Measurements from ENCODE around the gene MYL4.
A peak's percentile ranks its signal among the peaks of the same experiment; 100 is the strongest.
"Not testable (repeated sequence)": the region's sequence is repeated elsewhere in the genome, so short reads cannot be mapped to it uniquely, and the experiment has no call there.

The MYL4 gene

DNA sequence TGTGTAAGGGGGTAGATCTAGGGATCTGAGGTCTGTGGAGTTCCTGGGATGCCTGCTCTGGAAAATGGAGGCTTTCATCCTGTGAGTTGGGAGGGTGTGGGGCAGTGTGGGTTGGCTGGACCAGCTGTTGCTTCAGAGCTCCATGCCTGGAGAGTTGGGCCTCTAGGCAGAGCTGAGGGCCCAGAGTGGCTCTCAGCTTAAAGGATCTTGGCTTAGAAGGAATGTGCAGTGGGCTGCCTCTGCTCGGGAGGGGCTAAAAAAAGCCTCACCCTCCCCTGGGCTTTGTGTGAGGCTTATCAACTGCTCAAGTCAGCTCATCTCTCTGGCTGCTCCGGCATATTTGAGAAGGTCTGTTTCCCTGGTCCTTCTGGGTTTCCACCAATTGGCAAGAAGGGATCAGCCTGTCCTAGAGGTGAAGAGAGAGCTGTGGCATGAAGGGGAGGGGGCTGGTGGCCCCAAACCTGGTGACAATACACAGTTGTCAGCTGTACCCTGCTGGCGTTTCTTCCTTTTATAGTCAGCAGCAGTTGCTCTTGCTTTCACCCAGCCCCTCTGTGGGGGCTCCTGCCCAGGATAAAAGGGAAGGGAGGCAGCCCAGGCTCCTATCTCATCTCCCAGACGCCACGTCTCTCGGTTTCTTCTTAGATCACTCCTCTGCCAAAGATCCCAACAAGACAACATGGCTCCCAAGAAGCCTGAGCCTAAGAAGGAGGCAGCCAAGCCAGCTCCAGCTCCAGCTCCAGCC, at the start of gene MYL4:
Gene MYL4, plus strand, starts transcription at position 605 of the 745 bp plus-strand sequence. Its CDS starts 75 bp downstream, at position 680.
- intact Hi-C loops (cut with DNase I) = no loop called here
- DNase-seq = peak in 1 of 10 donors; percentile 19

DNA sequence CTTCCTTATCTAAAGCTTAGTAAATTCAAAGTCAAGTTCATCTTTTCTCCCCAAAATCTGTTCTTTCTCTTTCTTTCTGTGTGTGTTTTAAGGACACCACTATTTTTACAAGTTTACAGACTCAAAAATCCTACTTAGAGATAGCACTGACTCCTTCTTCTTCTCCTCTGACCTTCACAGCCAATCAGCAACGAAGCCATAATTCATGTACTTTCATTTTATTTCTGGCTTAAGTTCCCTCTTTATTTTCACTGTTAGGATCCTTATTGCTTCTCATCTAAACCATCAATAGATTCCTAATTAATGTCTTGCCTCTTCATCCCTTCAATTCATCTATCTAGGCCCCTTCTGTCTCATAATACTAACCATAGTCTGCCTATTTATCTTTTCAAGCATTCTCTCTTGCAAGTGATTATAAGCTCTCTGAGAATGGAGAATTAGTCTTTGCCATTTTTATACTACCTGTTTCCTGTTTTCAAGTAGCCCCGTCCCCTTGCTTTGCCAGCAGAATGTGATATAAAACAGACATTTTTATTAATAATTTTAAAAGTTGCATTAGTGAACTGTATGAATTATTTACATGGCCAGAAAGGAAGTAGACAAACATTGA, 47.0 kb upstream of the MYL4 start:
- DNase-seq = no peak
- intact Hi-C loops (cut with DNase I) = no loop called here

DNA sequence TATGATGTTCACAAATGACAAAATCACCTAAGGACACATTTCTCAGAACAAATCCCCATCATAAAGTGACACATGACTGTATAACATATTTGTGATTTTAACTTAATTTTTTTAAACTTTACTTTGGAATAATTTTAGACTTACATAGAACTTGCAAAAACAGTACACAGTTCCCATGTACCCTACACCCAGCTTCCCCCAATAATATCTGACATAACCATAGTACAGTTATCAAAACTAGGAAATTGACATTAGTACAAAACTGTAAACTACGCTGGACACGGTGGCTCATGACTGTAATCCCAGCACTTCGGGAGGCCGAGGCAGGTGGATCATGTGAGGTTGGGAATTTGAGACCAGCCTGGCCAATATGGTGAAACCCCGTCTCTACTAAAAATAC, 44.9 kb upstream of the MYL4 start:
- no peak for DNase-seq
- intact Hi-C loops (cut with DNase I) = no loop called here

DNA sequence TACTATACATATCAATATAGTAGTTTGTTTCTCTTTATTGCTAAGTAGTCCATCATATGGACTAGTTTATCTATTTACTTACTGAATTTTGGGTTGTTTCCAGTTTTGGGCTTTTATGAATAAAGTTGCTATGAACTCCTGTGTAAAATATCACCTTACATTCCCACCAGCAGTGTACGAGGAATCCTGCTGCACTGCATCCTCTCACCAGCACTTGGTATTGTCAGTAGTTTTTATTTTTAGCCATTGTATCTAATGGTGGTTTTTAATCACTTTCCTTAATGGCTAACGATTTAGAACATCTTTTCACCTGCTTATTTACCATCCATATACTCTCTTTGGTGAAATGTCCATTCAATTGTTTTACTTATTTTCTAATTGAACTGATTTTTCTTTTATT, 44.0 kb upstream of the MYL4 start:
- DNase-seq = no peak
- intact Hi-C loops (cut with DNase I) = no loop called here

DNA sequence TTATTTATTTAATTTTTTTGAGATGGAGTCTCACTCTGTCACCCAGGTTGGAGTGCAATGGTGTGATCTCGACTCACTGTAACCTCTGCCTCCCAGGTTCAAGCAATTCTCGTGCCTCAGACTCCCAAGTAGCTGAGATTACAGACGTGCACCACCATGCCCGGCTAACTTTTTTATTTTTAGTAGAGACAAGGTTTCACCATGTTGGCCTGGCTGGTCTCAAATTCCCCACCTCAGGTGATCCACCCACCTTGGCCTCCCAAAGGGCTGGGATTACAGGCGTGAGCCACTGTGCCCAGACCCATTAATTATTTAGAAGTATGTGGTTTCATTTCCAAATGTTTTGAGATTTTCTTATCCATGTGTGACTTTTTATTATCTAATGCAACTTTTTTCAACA, 42.3 kb upstream of the MYL4 start:
- intact Hi-C loops (cut with DNase I); DNase-seq: not testable (repeated sequence)

DNA sequence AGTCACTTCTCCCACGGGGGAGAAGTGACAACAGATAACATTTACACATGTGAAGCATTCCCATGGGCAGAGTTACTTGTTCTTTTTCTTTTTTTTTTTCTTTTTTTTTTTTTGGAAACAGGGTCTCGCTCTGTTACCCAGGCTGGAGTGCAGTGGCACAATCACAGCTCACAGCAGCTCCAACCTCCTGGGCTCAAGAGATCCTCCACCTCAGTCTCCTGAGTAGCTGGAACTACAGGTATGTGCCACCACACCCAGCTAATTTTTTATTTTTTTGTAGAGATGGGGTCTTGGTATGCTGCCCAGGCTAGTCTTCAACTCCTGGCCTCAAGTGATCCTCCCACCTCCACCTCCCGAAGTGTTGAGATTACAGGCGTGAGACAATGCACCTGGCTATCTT, 40.3 kb upstream of the MYL4 start:
- intact Hi-C loops (cut with DNase I); DNase-seq: not testable (repeated sequence)

DNA sequence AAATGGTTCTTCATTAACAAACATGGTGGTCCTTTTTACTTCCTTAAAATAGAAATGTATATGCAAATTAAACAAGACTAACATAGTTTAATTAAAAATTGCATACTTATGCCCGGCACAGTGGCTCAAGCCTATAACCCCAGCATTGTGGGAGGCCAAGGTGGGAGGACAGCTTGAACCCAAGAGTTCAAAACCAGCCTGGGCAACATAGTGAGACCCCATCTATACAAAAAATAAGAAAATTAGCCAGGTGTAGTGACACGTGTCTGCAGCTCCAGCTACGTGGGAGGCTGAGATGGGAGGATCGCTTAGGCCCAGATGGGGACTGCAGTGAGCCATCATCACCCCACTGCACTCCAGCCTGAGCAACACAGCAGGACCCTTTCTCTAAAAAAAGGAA, 38.4 kb upstream of the MYL4 start:
- no peak for DNase-seq
- intact Hi-C loops (cut with DNase I) = no loop called here

DNA sequence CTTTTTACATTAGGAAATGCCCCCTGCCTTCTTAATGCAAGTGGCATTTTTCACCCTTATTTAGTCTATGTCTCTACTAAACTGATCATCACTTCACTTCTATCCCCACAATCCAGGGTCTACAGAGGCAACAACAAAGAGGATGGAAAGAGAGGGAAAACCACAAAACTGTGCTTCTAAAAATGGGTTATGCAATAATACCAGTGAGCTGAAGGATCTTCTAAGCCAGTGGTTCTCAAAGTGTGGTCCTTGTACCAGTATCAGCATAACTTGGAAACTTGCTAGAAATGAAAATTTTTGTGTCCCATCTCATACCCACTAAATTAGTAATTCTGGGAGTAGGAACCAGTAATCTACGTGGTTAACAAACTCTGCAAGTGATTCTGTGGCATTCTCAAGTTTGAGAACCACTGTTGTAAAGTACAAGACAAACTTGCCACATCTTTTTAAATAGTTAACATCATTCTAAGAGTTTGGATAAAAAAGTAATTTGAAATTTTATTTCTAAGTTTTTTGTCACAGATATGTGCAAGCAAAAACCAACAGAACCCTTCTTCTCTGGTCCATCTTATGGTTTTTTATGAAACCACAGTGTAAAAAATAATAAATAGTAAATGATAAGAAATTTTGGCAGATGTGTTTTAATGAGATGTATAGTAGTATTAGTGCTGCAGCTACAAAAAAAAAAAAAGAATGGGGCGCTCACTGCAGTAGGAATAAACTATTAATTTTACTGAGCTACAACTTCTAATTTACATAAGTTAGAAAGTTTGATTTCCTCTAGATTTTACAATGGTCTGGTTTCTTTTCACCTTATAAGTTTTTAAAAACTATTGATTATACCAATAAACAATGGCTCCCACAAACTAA, 36.2 kb upstream of the MYL4 start:
- intact Hi-C loops (cut with DNase I) = no loop called here
- DNase-seq = no peak

DNA sequence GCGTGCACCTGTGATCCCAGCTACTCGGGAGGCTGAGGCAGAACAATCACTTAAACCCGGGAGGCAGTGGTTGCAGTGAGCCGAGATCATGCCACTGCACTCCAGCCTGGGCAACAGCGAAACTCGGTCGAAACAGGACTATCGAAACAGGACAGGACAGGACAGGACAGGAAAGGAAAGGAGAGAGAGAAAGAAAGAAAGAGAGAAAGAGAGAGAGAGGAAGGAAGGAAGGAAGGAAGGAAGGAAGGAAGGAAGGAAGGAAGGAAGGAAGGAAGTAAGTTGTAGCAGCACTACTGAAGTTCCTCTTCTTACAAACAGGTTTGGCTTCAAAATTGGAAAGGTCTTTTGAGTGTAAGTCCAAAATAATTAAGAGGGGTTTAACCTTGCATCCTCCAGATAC, 34.3 kb upstream of the MYL4 start:
- DNase-seq; intact Hi-C loops (cut with DNase I): not testable (repeated sequence)

DNA sequence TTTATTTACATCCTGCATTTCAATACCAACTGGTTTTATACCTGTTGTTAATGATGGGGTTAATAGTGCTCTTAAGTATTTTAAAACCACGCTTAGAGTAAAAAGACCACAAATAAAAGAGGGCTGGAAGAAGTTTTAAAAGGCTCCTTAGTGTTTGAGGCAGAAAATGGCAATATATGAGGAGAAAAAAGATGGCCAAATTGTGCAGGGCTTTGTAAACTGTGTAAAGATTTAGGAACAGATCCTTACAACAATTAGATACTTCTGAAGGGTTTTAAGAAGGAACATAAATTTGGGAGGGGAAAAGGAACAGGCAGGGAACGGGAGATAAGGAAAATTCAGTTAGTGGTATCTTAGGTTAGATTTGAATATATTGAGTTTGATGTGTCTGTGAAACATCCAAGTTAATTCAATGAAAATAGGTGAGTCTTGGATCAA, 32.7 kb upstream of the MYL4 start:
- intact Hi-C loops (cut with DNase I) = no loop called here
- DNase-seq = no peak

DNA sequence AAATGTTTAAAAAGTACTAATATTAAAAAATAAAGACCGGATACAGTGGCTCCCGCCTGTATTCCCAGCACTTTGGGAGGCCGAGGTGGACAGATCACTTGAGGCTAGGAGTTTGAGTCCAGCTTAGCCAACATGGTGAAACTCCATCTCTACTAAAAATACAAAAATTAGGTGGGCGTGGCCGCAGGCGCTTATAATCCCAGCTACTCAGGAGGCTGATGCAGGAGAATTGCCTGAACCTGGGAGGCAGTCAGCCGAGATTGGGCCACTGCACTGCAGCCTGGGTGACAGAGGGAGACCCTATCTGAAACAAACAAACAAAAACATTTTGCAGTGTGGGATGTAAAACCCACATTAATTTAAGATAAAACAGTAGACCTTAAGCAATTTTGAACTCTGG, 31.9 kb upstream of the MYL4 start:
- DNase-seq = peak in 1 of 10 donors; percentile 47
- intact Hi-C loops (cut with DNase I) = no loop called here

DNA sequence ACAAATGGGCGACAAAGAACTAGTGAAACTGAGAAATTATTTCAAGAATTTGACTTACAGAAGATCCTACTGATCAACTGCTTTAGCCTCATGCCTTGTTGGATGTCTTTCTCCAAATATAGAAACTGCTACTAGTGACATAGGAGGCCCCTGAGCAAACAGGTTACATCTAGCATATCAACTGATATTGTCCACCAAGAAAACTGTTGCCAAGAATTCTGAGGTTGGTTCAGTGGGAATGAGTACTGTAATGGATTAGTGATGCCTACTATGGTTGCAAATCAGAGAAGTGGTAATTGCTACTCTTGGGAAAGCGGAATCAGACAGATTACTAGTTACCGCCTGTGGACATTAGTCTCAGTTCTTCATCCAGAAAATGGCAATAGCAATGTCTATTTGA, 30.0 kb upstream of the MYL4 start:
- intact Hi-C loops (cut with DNase I) = no loop called here
- DNase-seq = no peak

DNA sequence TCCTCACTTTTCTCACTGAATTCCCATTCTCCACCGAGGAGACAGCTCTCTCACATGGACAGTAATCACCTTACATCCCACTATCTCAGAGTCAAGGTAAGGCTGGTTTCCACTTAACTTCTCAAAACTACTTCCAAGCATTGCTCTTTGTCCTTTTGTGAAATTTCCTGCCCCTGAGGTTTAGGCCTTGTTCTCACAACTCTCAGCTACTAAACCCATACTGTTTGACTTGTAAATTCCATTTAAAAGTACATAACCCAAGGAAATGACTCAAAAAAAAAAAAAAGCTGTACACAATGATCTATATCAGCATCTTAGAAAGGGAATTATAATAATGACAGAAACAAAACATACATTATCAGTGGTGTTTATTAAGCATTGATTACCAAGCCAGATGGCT, 28.8 kb upstream of the MYL4 start:
- intact Hi-C loops (cut with DNase I) = no loop called here
- no peak for DNase-seq

DNA sequence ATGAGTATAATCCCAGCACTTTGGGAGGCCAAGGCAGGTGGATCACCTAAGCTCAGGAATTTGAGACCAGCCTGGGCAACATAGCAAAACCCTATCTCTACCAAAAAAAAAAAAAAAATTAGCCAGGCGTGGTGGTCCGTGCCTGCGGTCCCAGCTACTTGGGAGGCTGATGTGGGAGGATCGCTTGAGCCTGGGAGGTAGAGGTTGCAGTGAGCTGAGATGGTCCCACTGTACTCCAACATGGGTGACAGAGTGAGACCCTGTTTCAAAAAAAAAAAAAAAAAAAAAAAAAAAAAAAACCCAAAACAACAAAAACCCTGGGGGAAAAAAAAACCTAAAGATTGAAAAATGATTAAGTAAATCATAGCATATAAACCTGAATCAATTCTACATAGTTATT, 28.2 kb upstream of the MYL4 start:
- DNase-seq; intact Hi-C loops (cut with DNase I): not testable (repeated sequence)

DNA sequence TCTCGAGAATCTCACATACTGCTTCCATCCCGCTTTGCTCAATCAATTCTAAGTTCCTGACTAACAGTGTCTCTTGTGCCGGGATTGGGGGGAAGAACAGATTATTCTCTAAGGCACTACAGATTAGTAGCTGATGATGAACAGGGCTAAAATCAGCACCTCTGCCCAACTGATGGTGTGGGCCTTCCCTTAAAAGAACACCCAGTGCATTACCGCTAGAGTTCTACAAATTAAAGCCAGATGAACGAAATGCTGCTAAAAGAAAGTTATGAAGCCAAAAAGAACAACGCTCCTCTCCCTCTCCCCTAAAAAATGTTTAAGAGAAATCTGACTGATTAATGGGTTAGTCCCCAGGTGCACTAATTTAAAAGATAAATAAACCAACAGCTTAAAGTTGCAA, 24.5 kb upstream of the MYL4 start:
- DNase-seq = no peak
- intact Hi-C loops (cut with DNase I) = no loop called here

DNA sequence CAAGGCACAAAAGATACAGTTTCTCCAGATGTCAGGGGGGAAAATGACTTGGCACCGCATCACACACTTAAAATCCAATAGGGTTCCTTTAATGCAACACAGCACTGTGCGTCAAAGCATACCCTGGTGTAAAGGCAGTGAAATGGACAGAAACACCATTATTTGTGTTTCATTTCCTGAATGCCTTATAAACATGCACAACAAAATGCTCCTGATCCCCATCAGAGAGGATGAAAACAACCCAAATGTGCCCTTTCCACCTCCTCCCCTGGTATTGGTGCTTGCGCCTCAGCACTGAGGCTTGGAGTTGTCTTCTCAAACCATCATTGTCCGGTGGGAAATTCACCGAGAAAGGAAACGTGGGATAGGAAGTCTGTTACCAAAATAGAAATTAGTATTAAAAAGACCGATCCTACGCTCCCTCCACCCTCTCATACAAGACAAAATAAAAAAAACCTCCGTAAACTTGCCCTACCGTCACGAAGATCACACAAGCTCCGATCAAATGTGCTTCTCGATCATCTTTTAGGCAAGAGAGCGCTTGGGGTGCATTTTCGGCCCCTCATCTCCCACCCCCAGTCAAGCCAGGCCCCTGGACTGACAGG, 20.8 kb upstream of the MYL4 start:
- no peak for DNase-seq
- intact Hi-C loops (cut with DNase I) = no loop called here

DNA sequence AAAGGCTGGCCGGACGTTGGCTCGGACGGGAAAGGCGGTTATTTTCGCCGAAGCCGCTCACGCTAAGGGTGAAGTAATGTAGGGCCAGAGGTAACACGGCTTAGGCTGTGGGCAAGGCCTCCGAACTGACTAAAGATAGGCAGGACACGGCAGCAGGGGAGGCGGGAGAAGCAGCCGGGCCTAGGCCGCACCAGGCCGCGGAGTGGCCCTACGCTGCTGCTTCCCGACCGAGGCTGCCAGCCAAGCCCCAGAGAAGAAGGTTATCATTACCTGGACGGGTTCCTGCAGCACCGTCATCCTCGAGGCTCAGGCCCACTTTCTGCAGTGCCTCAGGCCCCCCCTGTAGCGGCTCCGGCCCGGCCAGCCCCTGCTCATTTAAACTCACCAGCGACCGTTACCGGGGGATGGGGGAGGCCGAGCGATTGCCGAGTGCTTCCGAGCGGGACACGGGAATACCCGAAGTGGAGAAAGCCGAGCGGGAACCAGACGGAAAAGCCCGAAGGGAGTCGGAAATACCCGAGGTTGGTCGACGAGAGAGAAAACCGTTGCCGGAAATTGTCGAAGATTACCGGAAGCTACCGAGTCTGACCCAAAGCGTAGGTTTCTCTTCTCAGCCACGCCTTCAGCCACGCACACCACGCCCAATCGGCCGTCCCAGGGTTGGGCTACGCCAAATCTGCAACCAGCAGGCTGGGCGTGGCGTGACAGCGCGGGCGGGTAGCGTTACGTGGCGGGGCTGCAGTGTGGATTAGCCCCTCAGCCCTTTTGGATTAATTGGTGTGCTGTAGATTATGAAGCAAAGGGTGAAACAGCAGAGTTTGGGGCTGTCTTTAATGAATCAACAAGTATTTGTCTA, 20.0 kb upstream of the MYL4 start, which contains the start of gene CDC27:
Gene CDC27, minus strand, starts transcription at position 420 of the 856 bp plus-strand sequence. Its CDS starts 123 bp downstream, at position 297.
- intact Hi-C loops (cut with DNase I) = no loop called here
- peak; percentile 90 to 99 (median 96) for DNase-seq

DNA sequence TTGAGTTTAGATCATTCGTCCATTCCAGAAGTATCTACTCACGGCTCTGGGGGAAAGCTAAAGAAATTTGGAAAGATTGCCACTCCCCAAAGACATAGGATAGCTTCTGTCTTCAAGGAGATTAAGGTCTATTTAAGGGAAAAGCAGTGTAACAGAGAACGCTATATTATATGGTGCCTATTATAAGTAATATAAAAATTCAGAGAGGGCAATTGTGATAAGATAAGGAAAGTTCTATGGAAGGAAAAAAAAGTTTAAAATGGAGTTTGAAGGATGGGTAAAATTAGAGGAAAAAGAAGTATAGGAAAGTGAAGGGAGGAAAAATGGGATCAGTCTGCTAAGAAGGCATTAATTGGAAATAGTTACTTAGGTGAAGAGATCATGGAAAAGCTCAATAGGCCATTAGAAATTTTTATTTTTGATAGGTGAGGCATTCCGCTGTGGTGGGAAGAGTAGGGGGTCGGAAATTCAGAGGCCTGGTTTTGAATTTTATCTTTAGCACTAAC, 19.4 kb upstream of the MYL4 start:
- no peak for DNase-seq
- intact Hi-C loops (cut with DNase I) = no loop called here

DNA sequence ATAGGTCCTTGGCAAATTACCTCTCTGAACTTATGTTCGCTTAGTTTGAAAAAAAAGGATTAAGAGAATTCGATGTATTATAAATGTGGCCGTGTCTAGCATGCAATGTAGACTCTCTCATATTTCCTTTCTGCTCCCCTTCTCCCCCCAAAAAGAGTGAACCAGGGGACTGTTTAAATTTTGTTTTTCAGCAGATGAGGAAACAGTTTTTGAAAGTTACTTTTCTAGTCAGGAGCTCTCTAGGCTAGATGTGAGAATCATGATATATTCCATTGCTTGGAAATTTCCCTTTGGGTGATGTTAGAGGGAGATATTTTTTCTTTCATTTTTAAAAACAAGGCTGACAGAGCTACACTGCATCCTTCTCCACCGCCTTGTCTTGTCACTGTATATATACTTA, 18.9 kb upstream of the MYL4 start:
- intact Hi-C loops (cut with DNase I) = no loop called here
- DNase-seq = no peak

DNA sequence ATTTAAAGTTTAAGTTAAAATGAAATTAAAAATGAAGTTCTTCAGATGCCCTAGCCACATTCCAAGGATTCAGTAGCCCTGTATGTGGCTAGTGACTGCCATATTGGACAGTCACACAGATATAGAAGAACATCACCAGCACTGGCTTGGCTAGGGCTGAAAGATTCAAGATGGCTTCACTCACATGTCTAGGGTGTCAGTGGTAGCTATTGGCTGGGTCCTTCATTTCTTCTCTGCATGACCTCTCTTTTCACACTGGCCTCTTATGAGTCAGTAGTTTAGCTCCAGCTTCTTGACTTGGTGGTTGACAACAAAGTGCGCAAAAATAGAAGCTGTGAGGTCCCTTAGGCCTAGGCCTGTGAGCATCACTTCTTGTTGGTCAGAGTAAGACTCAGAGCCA, 18.4 kb upstream of the MYL4 start:
- DNase-seq = no peak
- intact Hi-C loops (cut with DNase I) = no loop called here
